ENCODE results near the gene PRH2. TPM values are rescaled to one million over a fixed set of nuclear protein-coding genes. Genes with fewer than 3 reads are reported as not detected.
A peak's percentile ranks its signal among the peaks of the same experiment; 100 is the strongest.

The PRH2 gene
- total and polyA plus RNA-seq, 8 donors: 0.42 TPM; not detected in 7

DNA sequence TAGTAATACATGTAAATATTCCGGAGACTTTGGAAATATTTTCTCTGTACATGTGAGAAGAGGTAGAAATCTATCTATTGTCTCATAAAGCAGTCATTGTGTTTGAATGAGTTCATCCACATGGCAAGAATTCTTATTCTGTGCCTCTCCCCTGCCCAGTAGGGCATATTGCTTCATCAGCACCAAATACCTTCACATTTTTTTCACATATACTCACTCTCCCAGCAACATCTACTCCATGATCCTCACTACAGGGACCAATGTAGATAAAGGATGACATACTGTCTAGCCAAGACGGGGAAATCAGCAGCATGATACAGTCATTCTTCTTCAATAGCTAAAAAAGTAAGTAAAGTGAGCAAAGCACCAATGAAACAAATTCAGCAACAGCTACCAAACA, 11.4 kb downstream of the PRH2 start:
- Histone ChIP-seq H3K27ac (no peak overlapping the region), H3K4me1 (no peaks in the 10 kb centered on the region), H3K9me3 (no peaks in the 10 kb centered on the region), H3K36me3 (no peaks in the 10 kb centered on the region), H3K27me3 (no peaks in the 10 kb centered on the region), H3K4me3 (no peak overlapping the region)
- FAIRE-seq (no peak), DNase-seq (no peak), ATAC-seq (no peak)
- TF ChIP-seq, protein P1, sequence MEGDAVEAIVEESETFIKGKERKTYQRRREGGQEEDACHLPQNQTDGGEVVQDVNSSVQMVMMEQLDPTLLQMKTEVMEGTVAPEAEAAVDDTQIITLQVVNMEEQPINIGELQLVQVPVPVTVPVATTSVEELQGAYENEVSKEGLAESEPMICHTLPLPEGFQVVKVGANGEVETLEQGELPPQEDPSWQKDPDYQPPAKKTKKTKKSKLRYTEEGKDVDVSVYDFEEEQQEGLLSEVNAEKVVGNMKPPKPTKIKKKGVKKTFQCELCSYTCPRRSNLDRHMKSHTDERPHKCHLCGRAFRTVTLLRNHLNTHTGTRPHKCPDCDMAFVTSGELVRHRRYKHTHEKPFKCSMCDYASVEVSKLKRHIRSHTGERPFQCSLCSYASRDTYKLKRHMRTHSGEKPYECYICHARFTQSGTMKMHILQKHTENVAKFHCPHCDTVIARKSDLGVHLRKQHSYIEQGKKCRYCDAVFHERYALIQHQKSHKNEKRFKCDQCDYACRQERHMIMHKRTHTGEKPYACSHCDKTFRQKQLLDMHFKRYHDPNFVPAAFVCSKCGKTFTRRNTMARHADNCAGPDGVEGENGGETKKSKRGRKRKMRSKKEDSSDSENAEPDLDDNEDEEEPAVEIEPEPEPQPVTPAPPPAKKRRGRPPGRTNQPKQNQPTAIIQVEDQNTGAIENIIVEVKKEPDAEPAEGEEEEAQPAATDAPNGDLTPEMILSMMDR (IDR thresholded peaks at IDR 0.05): no peak
- intact Hi-C loops (cut with DNase I): no loop called here
- 93 to 100% methylated on average over 2 of the region's 2 CpGs for WGBS, 2 donors

DNA sequence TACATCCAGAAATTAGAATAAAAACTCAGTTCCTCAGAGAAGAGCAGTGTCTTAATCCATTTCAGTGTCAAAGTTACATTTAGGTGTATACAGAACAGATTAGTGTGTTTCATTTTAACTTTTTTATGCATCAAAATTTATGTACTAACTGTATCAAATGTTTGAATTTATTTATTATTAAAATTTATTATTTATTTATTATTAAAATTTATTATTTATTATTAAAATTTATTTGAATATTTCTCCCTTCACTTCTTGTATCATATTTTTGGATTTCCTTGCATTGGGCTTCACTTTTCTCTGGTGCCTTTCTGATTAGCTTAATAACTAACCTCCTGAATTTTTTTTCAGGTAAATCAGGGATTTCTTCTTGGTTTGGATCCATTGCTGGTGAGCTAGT, 12.3 kb downstream of the PRH2 start:
- intact Hi-C loops (cut with DNase I): no loop called here
- FAIRE-seq (peak; percentile 39), ATAC-seq (no peak), DNase-seq (no peak)
- Histone ChIP-seq H3K36me3 (no peaks in the 10 kb centered on the region), H3K9me3 (no peaks in the 10 kb centered on the region), H3K4me3 (no peak overlapping the region), H3K27ac (no peak overlapping the region), H3K27me3 (no peaks in the 10 kb centered on the region), H3K4me1 (no peaks in the 10 kb centered on the region)
- TF ChIP-seq, protein P1 (IDR thresholded peaks at IDR 0.05): no peak

DNA sequence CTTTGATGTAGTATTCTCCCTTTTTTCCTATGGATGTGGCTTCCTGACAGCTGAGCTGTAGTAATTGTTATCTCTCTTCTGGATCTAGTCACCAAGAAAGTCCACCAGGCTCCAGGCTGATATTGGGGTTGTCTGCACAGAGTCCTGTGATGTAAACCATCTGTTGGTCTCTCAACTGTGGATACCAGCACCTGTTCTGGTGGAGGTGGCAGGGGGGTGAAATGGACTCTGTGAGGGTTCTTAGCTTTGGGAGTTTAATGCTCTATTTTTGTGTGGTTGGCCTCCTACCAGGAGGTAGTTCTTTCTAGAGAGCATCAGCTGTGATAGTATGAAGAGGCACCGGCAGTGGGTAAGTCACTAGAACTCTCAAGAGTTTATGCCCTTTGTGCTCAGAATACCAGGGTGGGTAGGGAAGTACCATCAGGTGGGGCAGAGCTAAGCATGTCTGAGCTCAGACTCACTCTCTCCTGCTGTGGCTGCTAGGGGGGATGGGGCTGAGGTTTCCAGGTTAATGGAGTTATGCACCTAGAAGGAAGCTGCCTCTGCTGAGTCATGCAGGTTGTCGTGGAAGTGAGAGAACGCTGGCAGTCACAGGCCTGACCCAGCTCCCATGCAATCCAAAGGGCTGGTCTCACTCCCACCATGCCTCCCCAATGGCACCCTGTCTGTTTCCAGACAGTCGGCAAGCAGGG, 13.0 kb downstream of the PRH2 start:
- H3K9me3 ChIP-seq: no peaks in the 10 kb centered on the region
- FAIRE-seq (no peak), DNase-seq (peak in 1 of 6 donors; percentile 18), ATAC-seq (peak in 2 of 4 donors; percentile 48 to 51)
- H3K36me3 ChIP-seq: no peaks in the 10 kb centered on the region
- TF ChIP-seq, protein P1 (IDR thresholded peaks at IDR 0.05): no peak
- no peaks in the 10 kb centered on the region for H3K4me1 ChIP-seq
- H3K4me3 ChIP-seq: no peak overlapping the region
- H3K27ac ChIP-seq: no peak overlapping the region
- intact Hi-C loops (cut with DNase I): no loop called here
- 75 to 80% methylated on average over 4 of the region's 4 CpGs for WGBS, 2 donors
- no peaks in the 10 kb centered on the region for H3K27me3 ChIP-seq

DNA sequence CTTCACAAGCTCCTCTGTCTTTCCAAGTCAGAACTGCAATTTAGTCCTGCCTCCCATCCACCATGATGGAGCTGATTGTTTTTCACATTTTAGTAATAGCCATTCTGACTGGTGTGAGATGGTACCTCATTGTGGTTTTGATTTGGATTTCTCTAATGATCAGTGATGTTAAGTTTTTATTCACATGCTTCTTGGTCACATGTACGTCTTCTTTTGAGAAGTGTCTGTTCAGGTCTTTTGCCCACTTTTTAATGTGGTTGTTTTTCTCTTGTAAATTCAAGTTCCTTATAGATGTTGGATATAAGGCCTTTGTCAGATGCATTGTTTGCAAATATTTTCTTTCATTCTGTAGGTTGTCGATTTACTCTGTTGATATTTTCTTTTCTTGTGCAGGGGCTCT, 14.1 kb downstream of the PRH2 start:
- intact Hi-C loops (cut with DNase I): no loop called here
- no peak overlapping the region for H3K4me3 ChIP-seq
- H3K27me3 ChIP-seq: no peaks in the 10 kb centered on the region
- TF ChIP-seq, protein P1 (IDR thresholded peaks at IDR 0.05): no peak
- no peak for FAIRE-seq
- H3K27ac ChIP-seq: no peak overlapping the region
- no peak for ATAC-seq
- H3K4me1 ChIP-seq: no peaks in the 10 kb centered on the region
- H3K9me3 ChIP-seq: no peaks in the 10 kb centered on the region
- H3K36me3 ChIP-seq: no peaks in the 10 kb centered on the region
- WGBS, 2 donors: 95 to 98% methylated on average over 2 of the region's 2 CpGs
- no peak for DNase-seq

DNA sequence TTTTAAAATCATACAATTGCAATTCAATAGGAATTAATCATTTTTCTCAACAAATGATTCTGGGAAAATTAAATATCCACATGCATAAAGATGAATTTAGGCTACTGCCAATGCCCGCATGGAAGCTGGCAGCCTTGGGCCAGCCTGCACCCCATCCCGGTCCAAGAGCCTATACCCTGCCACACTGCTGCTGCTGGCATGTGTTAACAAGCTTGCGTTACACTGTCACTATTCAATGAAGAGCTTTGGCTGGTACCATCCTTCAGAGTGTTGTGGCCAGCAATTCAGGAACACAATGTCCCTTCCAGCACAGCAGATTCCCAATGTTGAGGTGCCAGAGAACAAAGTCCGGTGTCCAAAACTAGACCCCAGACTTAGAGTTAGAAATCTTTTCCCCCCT, 23.6 kb downstream of the PRH2 start:
- whole genome bisulfite sequencing, 2 donors: 96 to 100% methylated on average over 4 of the region's 4 CpGs
- H3K27me3 ChIP-seq: no peaks in the 10 kb centered on the region
- H3K4me3 ChIP-seq: no peak overlapping the region
- no peak overlapping the region for H3K27ac ChIP-seq
- ATAC-seq: no peak
- no peaks in the 10 kb centered on the region for H3K4me1 ChIP-seq
- DNase-seq: no peak
- H3K36me3 ChIP-seq: no peaks in the 10 kb centered on the region
- TF ChIP-seq, protein P1 (IDR thresholded peaks at IDR 0.05): no peak
- H3K9me3 ChIP-seq: no peaks in the 10 kb centered on the region
- FAIRE-seq: no peak
- intact Hi-C loops (cut with DNase I): no loop called here

All from pancreas (tissue), 10 donors.